IPS DF 19.7 (cell line): Measurements from ENCODE around the gene TBC1D24.

Experiments
- DNase-seq: peaks from one replicate; pipeline ENCODE4 v3.0.0-alpha.2; 2013; ENCODE audit warnings: low read depth, low spot score

TBC1D24 gene

DNA sequence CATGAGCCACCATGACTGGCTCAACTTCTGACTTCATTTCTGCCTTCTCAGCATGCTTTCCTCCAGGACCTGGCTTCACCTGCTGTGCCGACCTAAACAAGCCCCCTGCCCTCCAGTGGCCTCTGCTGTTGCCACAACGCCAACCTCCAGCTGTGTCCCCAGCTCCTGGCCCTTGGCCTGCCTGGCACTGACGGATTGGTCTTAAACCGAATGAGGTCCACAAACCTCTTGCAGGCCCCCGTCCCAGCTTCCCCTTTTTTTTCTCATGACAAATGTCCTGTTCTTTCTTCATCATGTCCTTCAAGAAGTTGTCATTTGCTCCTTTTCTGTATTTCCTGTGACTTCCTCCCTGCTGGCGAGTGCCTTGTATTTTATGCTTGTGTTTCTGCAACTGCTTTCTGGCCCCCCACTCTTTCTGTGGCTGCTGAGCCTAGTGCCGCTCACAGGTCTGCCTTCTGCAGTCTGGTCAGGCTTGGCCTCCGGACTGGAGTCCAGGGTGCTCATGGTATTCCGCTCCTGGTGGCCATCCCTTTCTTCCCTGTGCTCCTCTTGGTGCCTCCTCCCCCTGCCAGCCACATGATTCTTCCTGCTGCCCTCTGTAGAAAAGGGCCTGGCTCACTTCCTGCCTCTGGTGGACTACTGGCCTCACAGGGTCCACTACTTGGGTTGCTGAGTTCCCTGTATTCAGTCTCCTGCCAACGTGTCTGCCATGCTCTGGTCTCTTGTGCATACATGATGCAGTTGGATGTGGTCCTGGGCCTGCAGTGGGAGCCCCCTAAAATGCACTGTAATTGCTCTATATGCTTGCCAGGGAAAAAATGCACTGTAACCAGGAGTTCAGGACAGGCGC, 41.7 kb downstream of the TBC1D24 start:
- no peak for DNase-seq

DNA sequence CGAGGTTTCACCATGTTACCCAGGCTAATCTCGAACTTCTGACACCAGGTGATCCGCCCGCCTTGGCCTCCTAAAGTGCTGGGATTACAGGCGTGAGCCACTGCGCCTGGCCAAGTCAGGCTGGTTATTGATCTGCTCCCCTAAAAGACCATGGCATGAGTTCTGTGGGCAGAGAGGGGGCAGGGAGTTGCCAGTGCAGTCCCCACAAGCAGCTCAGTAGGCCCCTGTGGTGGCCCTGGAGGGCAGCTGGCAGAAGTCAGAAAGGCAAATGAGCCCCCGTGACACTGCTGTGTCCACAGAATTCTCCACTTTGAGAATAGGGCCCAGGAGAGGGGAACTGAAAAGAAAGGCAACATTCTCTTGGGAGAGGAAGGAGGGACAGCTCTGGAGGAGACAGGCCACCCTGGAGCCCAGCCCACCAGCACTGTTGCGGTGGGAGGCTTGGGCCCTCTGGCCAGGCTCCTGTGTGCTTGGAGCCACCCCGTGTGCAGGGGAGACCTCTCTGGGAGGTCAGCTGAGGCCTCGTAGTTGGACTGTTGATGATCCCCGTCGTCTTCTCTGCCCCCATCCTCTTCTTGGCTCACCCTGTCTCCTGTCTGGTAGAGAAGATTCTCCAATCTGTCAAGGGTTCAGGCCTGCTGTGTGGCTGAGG, 43.2 kb downstream of the TBC1D24 start:
- DNase-seq, result no peak

DNA sequence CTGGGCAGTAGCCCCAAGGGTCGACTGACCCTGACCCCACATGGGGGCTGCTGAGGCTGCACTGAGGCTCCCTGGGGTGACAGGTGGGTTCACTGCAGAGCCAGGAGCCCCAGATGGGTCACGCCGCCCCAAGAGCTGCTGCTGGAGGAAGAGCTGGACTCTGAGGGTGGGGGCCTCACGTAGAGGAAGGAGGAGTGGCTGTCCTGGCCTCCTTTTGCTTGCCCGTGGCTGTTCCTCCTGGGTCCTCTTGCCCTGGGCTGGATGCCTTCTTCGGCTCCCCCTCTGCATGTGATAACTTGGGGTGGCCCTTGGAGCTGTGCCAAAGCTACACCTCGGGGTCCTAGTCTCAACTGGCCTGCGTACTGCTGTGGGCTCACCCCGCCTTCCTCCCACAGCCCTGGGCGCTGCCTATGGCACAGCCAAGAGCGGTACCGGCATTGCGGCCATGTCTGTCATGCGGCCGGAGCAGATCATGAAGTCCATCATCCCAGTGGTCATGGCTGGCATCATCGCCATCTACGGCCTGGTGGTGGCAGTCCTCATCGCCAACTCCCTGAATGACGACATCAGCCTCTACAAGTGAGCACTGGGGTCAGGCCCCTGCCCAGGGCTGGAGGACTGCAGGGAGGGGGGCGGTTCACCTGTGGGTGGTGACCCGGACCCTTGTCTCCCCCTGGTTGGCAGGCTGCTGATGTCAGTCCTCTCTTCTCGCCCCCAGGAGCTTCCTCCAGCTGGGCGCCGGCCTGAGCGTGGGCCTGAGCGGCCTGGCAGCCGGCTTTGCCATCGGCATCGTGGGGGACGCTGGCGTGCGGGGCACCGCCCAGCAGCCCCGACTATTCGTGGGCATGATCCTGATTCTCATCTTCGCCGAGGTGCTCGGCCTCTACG, 44.1 kb downstream of the TBC1D24 start:
- no peak for DNase-seq

DNA sequence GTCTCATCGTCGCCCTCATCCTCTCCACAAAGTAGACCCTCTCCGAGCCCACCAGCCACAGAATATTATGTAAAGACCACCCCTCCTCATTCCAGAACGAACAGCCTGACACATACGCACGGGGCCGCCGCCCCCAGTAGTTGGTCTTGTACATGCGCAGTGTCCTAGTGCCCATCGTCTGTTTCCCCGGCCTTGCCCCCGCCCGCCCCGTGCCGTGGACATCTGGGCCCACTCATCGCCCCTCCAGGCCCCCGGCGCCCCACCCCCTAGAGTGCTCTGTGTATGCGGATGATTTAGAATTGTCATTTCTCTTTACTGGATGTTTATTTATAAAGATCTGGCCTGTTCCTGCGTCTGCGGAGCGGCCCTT, 44.8 kb downstream of the TBC1D24 start:
- no peak for DNase-seq

DNA sequence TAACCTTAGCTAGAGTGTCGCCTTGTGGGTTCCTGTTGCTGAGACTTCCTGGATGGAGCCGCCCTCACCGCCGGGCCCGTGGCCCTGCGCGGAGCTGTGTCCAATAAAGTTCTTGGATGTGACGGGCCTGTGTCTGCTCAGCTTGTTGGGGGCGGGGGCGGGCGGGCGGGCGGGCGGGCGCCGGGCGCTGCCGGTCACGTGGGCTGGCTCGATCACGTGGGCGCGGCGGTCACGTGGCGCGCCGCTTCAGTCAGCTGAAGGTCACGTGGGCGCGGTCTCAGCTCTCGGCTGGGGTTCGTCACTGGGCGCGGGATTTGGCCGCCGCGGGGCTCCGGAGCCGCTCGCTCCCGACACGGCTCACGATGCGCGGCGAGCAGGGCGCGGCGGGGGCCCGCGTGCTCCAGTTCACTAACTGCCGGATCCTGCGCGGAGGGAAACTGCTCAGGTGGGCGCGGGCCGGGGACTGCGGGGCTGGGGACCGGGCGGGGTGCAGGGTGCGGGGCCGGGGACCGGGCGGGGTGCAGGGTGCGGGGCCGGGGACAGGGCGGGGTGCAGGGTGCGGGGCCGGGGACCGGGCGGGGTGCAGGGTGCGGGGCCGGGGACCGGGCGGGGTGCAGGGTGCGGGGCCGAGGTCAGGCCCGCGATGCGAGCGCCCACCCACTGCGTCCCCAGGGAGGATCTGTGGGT, 45.3 kb downstream of the TBC1D24 start, which contains the start of gene AMDHD2:
Gene AMDHD2 (plus strand): TSS at position 275 of the 687 bp plus-strand sequence. CDS start 88 bp downstream, at position 363.
- DNase-seq, result no peak

DNA sequence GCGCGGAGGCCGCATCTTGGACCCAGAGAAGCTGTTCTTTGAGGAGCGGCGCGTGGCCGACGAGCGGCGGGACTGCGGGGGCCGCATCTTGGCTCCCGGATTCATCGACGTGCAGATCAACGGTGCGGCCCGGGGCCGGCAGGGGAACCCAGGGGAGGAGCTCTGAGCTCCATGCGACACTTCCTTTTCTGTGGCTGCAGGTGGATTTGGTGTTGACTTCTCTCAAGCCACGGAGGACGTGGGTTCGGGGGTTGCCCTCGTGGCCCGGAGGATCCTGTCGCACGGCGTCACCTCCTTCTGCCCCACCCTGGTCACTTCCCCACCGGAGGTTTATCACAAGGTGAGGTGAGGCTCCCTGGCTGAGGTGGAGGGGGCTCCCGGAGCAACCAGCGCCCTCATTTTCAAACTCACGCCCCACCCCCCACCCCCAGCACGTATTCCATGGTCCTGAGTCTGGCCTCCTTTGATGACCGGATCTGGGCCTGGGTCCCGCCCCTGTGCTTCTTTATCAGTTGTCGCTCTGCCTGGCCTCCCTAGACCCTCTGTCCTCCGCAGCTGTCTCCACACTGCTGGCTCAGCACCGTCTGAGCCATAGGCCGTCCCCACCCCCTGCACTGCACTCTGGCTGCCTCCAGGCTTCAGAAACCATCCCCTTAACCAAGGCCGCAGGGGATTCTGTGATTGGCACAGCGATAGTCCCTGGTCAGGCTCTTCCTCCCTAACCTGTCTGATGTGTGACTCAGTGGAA, 46.0 kb downstream of the TBC1D24 start:
- no peak for DNase-seq

DNA sequence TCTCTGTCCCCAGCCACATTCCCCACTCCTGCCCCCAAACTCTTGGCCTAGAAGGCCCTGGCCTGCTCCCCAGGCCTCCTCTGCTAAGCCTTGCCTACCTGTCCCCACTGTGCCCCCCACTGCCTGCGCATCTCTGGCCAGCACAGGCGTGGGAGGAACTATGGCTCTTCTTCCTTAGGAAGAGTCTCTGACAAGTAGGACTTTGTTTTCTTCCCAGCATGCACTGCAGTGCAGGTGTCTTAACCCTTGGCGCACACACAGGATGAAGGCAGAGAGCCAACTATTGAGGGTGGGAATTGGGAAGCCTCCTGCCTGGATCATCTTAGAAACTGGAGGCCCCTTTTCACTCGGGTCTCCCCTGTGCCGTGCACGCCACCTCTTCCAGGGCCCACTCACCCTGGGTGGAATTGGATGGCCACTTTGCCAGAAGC, 48.9 kb downstream of the TBC1D24 start:
- no peak for DNase-seq

DNA sequence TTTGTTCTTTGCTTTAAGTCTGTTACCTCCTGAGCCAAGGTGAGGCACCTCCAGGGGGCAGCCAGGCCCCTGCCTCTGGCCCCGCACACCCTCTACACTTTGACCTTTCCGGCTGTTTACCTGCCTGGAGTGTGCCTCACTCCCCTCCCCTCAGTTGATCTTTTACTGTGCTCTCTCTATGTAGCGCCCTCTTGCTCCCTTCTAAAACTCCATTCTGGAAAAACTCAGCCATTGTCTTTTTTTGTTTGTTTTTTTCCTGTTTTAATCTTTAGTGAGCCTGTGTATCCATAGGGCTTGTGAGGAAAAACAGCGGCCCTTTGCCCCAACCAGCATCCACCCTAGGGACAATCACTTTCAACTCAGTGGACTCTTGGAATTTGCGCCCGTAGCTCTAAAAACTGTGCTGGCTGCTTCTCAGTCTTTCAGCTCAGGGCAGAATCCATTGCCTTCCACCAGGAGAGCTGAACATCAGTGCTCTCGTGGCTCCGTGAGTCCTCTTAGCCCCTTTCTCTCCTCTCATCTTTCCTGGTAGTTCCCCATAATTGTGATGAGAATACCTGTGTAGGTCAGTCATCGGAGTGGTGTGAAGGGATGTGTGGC, 49.5 kb downstream of the TBC1D24 start:
- DNase-seq, result no peak

DNA sequence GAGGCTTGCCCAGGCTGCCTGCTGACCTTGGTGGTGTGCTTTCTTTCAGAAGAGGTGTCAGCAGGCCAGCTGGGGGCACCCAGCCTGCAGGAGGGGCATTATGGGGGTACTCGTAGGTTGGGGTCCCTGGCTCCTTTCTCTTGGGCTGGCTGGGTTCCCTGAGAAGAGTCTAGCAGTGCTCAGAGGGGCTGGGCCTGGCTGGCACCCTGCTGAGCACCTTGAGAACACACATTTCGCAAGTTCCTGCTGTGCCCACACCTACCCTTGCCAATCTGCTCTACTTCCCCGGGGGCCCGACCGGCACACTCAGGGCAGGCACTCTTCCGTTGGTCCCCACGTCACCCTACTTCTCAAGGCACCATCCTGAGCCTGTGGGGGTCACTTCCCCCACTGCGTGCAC, 51.2 kb downstream of the TBC1D24 start:
- DNase-seq, result no peak

DNA sequence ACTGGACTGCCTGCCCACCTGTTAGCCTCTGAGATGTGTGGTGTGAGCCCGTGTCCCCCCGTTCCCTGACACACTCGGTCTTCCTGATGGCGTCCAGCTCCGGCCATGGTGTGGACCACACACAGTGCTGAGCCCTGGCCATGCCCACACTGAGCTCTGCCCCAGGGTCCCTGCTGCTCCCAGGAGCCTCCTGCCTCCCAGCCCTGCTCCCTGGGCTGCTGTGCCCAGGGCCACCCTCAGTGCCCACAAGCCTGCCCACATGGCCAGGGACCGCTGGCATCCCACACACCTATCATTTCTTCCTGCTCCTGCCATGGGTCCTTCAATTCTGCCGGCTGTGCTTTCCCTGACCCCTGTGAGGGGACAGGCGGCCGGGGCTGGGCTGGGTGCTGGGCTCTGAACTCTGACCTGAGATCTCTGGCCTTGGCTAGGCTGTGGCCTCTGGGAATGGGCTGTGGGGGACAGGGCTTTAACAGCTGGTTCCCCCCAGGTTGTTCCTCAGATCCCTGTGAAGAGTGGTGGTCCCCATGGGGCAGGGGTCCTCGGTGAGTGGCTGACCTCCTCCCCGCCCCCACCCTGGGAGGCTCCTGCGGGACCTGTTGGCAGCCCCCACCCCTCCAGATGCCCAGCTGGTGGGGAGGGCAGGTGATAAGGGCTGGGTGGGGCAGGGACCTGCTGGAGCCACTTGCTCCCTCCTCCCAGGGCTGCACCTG, 52.3 kb downstream of the TBC1D24 start:
- no peak for DNase-seq

DNA sequence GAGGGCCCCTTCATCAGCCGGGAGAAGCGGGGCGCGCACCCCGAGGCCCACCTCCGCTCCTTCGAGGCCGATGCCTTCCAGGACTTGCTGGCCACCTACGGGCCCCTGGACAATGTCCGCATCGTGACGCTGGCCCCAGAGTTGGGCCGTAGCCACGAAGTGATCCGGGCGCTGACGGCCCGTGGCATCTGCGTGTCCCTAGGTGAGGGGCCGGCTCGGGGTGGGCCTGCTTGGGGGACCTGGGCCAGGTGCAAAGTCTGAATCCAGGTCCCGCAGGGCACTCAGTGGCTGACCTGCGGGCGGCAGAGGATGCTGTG, 52.8 kb downstream of the TBC1D24 start:
- DNase-seq, result no peak

DNA sequence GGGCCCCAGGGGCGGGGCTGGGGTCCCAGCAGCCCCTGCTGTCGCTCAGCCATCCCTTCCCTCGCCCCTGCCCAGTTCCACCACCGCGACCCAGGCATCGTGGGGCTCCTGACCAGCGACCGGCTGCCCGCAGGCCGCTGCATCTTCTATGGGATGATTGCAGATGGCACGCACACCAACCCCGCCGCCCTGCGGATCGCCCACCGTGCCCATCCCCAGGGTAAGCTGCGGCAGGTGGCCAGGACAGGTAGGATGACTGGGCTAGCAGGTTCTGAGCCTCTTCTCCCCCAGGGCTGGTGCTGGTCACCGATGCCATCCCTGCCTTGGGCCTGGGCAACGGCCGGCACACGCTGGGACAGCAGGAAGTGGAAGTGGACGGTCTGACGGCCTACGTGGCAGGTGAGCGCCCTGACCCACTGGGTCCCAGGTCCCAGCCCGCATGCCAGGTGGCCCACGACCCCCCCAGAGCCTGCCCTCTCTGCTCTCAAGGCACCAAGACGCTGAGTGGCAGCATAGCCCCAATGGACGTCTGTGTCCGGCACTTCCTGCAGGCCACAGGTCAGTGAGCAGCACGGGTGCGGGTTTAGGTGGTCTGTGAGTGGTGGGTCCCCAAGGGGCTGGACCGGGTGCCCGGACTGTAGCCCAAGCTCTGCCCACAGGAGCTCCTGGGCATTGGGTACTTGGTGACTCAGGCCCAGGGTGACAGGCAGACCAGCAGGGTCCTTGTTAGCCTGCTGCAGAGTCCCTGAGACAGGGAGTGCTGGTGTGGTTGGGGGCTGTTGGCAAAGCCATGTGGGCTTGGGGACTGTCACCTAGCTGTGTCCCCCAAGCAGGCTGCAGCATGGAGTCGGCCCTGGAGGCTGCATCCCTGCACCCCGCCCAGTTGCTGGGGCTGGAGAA, 53.5 kb downstream of the TBC1D24 start:
- no peak for DNase-seq

DNA sequence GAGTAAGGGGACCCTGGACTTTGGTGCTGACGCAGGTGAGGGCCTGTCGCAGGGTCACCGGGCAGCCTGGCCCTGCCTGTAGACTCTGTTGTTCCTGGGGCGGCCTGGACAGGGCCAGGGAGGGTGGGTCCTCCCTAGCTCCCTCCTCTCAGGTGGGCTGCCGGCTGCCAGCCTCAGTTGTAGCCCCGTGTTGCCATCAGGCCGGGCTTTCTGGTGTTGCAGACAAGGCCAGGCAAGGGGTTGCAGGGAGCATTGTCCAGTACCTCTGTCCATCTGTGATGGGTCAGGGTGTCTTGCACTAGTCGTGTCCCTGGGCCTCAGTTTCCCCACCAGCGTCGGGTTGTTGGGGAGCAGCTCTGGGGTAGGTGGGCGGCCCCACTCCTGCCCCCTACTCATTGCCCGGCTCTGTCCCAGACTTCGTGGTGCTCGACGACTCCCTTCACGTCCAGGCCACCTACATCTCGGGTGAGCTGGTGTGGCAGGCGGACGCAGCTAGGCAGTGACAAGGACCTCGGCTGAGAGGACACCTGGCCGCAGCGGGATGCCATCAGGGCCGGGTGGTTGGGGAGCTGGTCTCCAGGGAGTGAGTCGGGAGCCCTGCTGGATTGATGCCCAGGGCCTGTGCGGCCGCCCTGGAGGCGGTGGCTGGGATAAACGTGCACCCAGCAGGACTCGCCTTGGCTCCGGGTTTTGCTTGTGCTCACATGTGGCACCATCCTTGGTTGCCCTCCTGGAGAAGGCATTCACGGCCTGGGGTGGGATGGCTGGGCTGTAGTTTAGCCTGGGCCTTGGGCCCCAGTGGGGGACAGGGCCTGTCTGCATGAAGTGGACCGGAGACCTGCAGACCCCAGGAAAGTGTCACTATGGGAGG, 54.4 kb downstream of the TBC1D24 start:
- DNase-seq, result no peak

DNA sequence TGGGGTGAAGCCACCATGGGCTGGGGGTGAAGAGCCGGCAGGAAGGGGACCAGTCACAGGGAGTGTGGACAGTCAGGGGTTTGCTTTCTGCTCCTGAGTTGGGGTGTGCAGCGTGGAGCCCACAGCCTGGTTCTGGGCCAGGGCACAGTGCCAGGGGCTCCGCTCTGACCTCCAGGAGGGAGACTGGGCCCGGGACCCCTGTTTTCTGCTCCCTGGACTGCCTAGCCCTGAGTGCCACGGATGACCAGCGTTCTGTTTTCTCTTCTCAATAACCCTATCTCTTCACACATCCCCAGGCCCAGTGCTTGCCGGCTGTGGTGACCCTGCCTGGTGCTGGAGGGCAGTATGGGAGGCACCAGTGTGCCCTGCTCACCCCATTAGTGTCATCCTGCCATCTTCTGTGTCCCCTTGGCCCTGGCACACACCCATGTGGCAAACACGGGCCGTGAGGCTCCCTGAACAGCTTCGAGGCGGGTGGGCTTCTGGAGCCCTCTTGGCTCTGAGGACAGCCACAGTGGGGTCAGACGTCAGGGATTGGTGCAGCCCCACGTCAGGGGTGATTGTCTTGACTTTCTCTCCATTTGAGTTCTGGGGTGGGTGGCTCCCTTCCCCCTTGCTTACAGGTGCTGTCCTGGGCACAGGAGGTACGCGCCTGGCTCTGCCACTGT, 55.2 kb downstream of the TBC1D24 start:
- no peak for DNase-seq

DNA sequence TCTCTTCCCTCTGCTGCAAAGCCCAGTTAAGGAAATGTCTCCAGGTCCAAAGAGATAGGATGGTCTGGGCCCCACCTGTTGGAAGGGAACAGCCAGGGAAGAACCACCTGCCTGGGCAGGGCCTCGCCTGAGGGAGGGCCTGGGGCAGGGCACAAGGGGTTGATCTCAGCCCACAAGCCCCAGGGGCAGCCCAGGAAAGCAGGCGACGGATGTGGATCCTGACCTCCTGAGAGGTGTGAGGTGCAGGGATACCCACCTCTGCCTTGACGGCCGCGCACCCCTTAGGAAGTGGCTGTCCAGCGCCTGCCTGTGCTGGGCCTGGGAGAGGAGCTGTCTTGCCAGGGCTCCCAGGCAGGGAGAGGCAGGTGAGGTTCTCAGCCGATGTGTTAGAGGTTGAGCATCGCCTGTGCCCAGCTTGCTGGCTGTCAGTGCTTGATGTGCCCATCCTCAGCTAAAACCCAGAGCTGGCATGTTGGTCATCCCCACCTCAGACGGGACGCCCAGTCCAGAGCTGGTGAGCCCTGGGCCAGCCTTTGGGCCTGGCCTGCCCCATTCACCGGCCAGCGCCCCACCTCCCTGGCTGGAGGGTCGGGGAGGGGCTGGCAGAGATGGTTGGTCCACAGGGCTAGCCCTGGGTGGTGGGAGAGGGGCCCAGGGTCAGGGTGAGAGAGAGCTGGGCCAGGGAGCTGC, 55.8 kb downstream of the TBC1D24 start:
- DNase-seq, result no peak

DNA sequence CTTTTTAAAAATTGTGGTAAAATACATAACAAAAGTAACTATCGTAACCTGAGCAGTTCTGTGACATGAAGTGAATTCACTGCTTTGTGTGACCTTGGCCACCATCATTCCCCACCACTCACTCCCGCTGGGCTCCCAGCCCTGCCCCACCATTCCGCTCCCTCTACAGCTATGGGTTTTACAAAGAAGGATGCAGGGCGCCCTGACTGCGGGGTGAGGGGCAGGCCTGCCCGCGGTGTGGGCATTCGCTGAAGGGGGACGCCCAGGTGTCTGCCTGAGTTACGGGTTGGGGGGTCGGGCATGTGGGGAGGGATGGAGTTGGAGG, 56.4 kb downstream of the TBC1D24 start, which contains the start of gene CEMP1:
Gene CEMP1 (minus strand): TSS at position 38 of the 325 bp plus-strand sequence. CDS start 335 bp downstream, outside the sequence.
- DNase-seq, result no peak
